ENCODE results near the gene ARHGEF5.
"Not testable (repeated sequence)": the region's sequence is repeated elsewhere in the genome, so short reads cannot be mapped to it uniquely, and the experiment has no call there.

The ARHGEF5 gene

DNA sequence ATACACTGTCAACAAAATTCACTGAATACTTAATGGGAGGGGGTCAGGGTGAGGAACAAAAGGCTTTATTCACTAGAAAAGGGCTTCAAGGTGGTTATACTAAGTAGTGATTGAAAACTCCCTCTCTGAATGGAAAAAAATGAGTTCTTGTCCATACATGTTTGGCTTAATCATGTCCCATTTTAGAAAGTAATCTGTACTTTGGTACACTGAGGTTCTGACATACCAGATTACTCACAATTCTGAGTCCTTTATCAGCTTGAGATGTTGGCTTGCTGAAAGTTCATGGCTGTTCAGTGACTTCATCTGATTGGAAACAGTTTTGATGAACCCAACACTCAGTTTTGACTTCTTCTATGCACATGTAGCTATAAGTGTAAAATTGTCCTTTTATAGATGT lies 61.1 kb downstream of the ARHGEF5 start:
- no peaks in the 10 kb centered on the region; the same call in 1 of the 2 replicates for H3K9me3 ChIP-seq (ENCODE audit: insufficient read depth, low read length)
- no peak for TF ChIP-seq SUZ12 (IDR thresholded peaks at IDR 0.05; ENCODE audit: extremely low read depth, insufficient read depth, insufficient read length)
- no peak for TF ChIP-seq ZNF274 (IDR thresholded peaks at IDR 0.05; ENCODE audit: low read depth, low read length)
- no peak for TF ChIP-seq YY1 (IDR thresholded peaks at IDR 0.05; ENCODE audit: insufficient read depth, insufficient read length)
- no peaks in the 10 kb centered on the region for H3K4me1 ChIP-seq (ENCODE audit: insufficient read depth, insufficient read length)
- H3K27me3 ChIP-seq (ENCODE audit: insufficient read depth, insufficient read length) = no peaks in the 10 kb centered on the region
- no peaks in the 10 kb centered on the region for H3K36me3 ChIP-seq (ENCODE audit: insufficient read depth, insufficient read length, low read length)
- H3K4me3 ChIP-seq (ENCODE audit: insufficient read length, low read depth) = no peak overlapping the region
- DNase-seq (ENCODE audit: low read depth, low spot score) = no peak
- no peak overlapping the region for H3K9ac ChIP-seq (ENCODE audit: insufficient read length, low read depth)

DNA sequence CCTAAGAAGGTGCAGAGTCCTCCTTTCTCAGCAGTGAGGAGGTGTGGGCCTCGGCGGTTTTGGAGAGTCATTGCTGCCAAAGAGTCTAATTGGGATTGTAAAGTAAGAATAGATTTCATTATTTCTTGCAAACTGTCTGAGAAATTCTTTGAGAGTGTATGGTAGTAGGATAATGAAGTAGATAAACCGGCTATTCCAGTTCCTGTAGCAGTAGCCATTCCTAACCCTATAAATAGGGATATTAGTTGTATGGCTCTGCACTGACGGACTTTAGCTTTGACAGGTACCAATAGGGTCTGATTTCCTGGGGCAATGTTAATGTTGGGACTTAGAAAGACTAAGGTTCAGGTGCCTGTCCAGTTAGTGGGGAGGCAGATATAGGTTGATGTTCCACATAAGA lies 63.7 kb downstream of the ARHGEF5 start:
- H3K4me1 ChIP-seq (ENCODE audit: insufficient read depth, insufficient read length); H3K9me3 ChIP-seq (ENCODE audit: insufficient read depth, low read length); H3K27me3 ChIP-seq (ENCODE audit: insufficient read depth, insufficient read length); H3K36me3 ChIP-seq (ENCODE audit: insufficient read depth, insufficient read length, low read length); H3K9ac ChIP-seq (ENCODE audit: insufficient read length, low read depth); DNase-seq (ENCODE audit: low read depth, low spot score); H3K4me3 ChIP-seq (ENCODE audit: insufficient read length, low read depth): not testable (repeated sequence)

GRCh38 chr7:144427539-144427938 lies 72.3 kb downstream of the ARHGEF5 start:
- H3K9me3 ChIP-seq (ENCODE audit: insufficient read depth, low read length) = peaks cover 32% of the 10 kb centered on the region; the same call in 1 of the 2 replicates
- H3K9ac ChIP-seq (ENCODE audit: insufficient read length, low read depth); H3K36me3 ChIP-seq (ENCODE audit: insufficient read depth, insufficient read length, low read length); H3K27me3 ChIP-seq (ENCODE audit: insufficient read depth, insufficient read length); H3K4me3 ChIP-seq (ENCODE audit: insufficient read length, low read depth); DNase-seq (ENCODE audit: low read depth, low spot score); H3K4me1 ChIP-seq (ENCODE audit: insufficient read depth, insufficient read length): not testable (repeated sequence)

DNA sequence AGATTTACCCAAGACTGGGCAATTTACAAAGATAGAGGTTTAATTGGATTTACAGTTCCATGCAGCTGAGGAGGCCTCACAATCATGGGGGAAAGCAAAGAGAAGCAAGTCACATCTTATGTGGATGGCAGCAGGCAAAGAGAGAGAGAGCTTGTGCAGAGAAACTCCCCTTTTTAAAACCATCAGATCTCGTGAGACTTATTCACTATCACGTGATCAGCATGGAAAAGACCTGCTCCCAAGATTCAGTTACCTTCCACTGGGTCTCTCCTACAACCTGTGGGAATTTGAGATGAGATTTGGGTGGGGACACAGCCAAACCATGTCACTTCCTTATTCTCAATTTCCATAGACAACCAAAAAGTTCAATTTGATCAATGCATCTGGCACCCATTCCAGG lies 73.2 kb downstream of the ARHGEF5 start:
- H3K4me3 ChIP-seq (ENCODE audit: insufficient read length, low read depth) = no peak overlapping the region
- H3K36me3 ChIP-seq (ENCODE audit: insufficient read depth, insufficient read length, low read length) = no peaks in the 10 kb centered on the region
- DNase-seq (ENCODE audit: low read depth, low spot score) = no peak
- H3K27me3 ChIP-seq (ENCODE audit: insufficient read depth, insufficient read length) = no peaks in the 10 kb centered on the region
- TF ChIP-seq ZNF274 (IDR thresholded peaks at IDR 0.05; ENCODE audit: low read depth, low read length) = no peak
- TF ChIP-seq YY1 (IDR thresholded peaks at IDR 0.05; ENCODE audit: insufficient read depth, insufficient read length) = no peak
- TF ChIP-seq SUZ12 (IDR thresholded peaks at IDR 0.05; ENCODE audit: extremely low read depth, insufficient read depth, insufficient read length) = no peak
- H3K9me3 ChIP-seq (ENCODE audit: insufficient read depth, low read length) = peaks cover 32% of the 10 kb centered on the region; the same call in 1 of the 2 replicates
- no peak overlapping the region for H3K9ac ChIP-seq (ENCODE audit: insufficient read length, low read depth)
- no peaks in the 10 kb centered on the region for H3K4me1 ChIP-seq (ENCODE audit: insufficient read depth, insufficient read length)
